ENCODE data around the gene GFRA4. TPM values are rescaled to one million over a fixed set of nuclear protein-coding genes. Genes with fewer than 3 reads are reported as not detected.

Gene GFRA4
- total and polyA plus RNA-seq, 10 donors, result not detected

DNA sequence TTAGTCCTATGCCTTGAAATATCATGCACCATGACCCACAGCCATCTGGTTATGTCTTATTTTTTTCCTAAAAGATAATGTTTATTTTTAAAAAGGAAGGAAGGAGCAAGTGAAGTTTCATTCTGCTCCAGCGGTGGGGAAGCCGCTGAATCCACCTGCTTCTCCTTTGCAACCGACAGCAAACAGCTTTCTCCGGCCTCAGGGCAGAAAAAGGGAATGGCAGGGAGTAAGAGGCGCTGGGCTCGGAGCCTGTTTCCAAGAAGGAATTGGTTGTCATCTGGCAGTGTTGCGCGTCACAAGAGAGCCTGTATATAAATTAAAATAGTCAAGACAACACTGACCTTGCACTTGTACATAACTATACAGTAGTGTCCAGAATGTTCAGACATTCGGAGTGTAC lies 14.2 kb downstream of the GFRA4 start:
- TF ChIP-seq POLR2A (IDR thresholded peaks at IDR 0.05) (no peak), POLR2AphosphoS5 (IDR thresholded peaks at IDR 0.05) (no peak), CTCF (IDR thresholded peaks at IDR 0.05 in 8 of 11, conservative IDR thresholded peaks at IDR 0.05 in 3 of 11) (no peak)
- peaks cover 0 to 7% (median 0%) of the 10 kb centered on the region in 6 donors for H3K4me1 ChIP-seq
- intact Hi-C loops (cut with DNase I; ENCODE audit: low total_unique reads), result no loop called here
- no peaks in the 10 kb centered on the region for H3K27me3 ChIP-seq (replicated peaks in 1 of 7)
- H3K9me3 ChIP-seq, result peaks cover 0 to 11% (median 0%) of the 10 kb centered on the region in 8 donors
- no peak overlapping the region for H3K4me3 ChIP-seq
- H3K36me3 ChIP-seq, result peaks cover 0 to 73% (median 53%) of the 10 kb centered on the region in 6 donors
- H3K27ac ChIP-seq, result no peak overlapping the region
- 87 to 91% (median 88%) methylated on average over 9 of the region's 9 CpGs for WGBS, 5 donors
- no peak for DNase-seq

DNA sequence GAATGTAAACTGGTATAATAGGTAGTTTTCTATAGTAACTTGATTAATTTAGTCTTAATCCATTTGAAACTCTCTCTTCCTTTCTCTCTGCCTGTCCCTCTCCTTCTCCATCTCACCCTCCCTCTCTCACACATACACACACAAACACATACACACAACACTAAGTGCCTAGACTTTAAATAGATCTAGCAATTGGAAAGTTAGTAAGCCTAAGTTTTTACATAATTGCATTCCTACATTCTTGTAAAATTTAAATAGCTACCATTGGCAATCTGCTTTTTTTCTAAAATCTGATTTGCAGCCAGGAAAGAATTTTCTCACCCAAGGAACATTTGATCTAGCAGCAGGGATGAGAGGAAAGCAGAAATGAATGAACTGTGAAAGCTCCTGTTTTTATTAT lies 15.7 kb downstream of the GFRA4 start:
- intact Hi-C loops (cut with DNase I; ENCODE audit: low total_unique reads), result no loop called here
- no peak overlapping the region for H3K27ac ChIP-seq
- no peaks in the 10 kb centered on the region for H3K4me1 ChIP-seq
- H3K36me3 ChIP-seq, result peaks cover 0 to 88% (median 55%) of the 10 kb centered on the region in 6 donors
- TF ChIP-seq CTCF (IDR thresholded peaks at IDR 0.05 in 8 of 11, conservative IDR thresholded peaks at IDR 0.05 in 3 of 11), result no peak
- H3K4me3 ChIP-seq, result no peak overlapping the region
- DNase-seq, result no peak
- no peaks in the 10 kb centered on the region for H3K9me3 ChIP-seq
- H3K27me3 ChIP-seq (replicated peaks in 1 of 7), result no peaks in the 10 kb centered on the region

DNA sequence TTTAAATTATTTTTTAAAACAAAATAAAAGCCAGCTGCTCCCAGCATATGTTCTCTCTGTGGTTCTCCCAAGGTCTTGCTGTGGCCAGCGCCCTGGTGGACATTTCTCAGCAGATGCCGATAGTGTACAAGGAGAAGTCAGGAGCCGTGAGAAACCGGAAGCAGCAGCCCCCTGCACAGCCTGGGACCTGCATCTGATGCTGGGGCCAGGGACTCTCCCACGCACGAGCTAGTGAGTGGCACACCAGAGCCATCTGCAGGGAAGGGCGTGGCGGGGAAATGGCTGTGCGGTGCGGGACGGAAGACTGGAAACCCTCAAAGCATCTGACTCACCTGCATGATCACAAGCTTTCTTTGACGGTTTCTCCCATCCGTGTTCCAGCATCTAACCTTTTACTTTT lies 16.5 kb downstream of the GFRA4 start:
- Histone ChIP-seq H3K36me3 (peaks cover 0 to 95% (median 53%) of the 10 kb centered on the region in 6 donors), H3K27me3 (replicated peaks in 1 of 7) (no peaks in the 10 kb centered on the region), H3K9me3 (no peaks in the 10 kb centered on the region), H3K27ac (no peak overlapping the region), H3K4me3 (no peak overlapping the region), H3K4me1 (no peaks in the 10 kb centered on the region)
- WGBS, 5 donors, result 90 to 94% (median 93%) methylated on average over 13 of the region's 13 CpGs
- TF ChIP-seq POLR2A (IDR thresholded peaks at IDR 0.05) (no peak), POLR2AphosphoS5 (IDR thresholded peaks at IDR 0.05) (no peak), CTCF (IDR thresholded peaks at IDR 0.05 in 8 of 11, conservative IDR thresholded peaks at IDR 0.05 in 3 of 11) (no peak)
- intact Hi-C loops (cut with DNase I; ENCODE audit: low total_unique reads), result no loop called here
- DNase-seq, result no peak

DNA sequence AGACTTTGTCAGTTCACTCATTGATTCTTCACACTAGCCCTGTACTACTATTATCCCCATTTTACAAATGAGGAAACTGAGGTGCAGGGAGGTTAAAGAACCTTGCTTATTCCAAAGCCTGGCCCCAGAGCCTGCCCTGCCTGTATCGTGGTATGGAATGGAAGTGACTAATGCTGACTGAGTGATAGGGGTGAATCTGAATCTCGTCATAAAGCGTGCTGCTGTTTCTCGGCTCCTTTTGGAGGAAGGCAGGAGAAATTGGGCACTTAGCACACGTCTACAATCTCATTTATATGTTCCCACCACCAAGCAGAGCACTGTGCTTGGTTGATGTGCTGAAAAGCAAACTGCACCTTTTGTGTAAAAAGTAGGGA lies 17.1 kb downstream of the GFRA4 start:
- TF ChIP-seq POLR2A (IDR thresholded peaks at IDR 0.05) (no peak), POLR2AphosphoS5 (IDR thresholded peaks at IDR 0.05) (no peak), CTCF (IDR thresholded peaks at IDR 0.05 in 8 of 11, conservative IDR thresholded peaks at IDR 0.05 in 3 of 11) (no peak)
- Histone ChIP-seq H3K27ac (no peak overlapping the region), H3K27me3 (replicated peaks in 1 of 7) (no peaks in the 10 kb centered on the region), H3K9me3 (no peaks in the 10 kb centered on the region), H3K4me3 (no peak overlapping the region), H3K4me1 (no peaks in the 10 kb centered on the region), H3K36me3 (peaks cover 0 to 91% (median 53%) of the 10 kb centered on the region in 6 donors)
- intact Hi-C loops (cut with DNase I; ENCODE audit: low total_unique reads), result no loop called here
- DNase-seq, result no peak
- 71 to 96% (median 93%) methylated on average over 5 of the region's 5 CpGs for WGBS, 5 donors

Data from spleen (tissue), 11 donors.